GM04503 (cell line): Measurements from ENCODE around the gene FBXO17.

Experiments used
- DNase-seq: peaks from one replicate; pipeline ENCODE4 v3.0.0-alpha.2; 2012; ENCODE audit warnings: low read depth

The FBXO17 gene

GRCh38 chr19:38917516-38917915, 58.0 kb downstream of the FBXO17 start:
- no peak for DNase-seq

GRCh38 chr19:38915329-38916321, 59.9 kb downstream of the FBXO17 start:
- DNase-seq: no peak

DNA sequence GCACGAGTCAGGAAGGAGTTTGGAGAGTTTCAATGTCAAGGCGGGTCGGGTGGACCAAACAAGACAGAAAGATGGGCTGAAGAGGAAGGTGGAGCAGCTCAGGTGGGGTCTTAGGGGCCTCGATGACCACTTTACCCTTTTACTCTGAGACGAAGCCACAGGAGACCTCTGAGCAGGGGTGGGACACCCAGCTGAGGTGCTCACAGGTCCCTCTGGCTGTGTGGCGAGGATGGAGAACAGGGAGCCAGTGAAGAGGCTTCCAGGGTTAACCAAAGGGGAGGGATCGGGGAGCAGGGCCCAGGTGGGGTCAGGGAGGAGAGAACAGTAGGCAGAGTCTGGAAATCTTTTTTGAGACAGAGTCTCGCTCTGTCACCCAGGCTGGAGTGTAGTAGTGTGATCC, 61.6 kb downstream of the FBXO17 start:
- DNase-seq: no peak

DNA sequence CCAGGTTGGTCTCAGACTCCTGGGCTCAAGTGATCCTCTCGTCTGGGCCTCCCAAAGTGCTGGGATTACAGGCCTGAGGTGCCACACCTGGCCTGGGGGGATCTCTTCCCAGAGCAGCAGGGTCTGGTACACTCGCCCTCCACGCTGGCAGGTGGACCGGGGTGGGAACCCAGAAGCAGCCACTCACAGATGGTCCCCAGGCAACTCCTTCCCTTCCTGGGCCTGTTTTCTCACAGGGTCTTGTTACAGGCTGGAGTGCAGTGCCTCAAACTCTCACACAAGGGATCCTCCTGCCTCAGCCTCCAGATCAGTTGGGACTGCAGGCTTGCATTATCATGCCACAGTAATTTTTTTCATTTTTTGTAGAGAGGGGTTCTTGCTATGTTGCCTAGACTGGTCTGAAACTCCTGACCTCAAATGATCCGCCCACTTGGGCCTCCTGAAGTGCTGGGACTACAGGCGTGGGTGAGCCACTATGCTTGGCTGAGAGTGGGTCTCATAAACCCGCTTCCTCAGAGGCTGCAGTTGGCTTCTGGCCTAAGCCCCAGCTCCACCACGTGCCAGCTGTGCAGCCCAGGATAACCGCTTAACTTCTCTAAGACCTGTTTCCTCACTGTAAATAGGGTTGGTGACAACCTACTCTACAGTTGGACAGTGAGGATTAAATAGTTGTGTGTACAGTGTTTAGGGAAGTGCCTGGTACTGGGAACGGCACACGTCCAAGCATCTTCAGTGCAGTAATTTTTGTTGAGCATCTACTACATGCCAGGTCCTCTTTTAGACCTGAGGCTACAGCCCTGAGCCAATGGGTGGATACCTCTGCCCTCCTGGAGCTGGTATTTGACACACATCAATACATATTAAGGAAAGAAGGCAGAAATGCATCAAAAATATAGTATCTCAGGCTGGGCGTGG, 62.7 kb downstream of the FBXO17 start:
- no peak for DNase-seq

GRCh38 chr19:38911388-38912001, 64.0 kb downstream of the FBXO17 start:
- no peak for DNase-seq

- no peak for DNase-seq
These were observed 65.1 kb downstream of the FBXO17 start for GRCh38 chr19:38910488-38910887.

DNA sequence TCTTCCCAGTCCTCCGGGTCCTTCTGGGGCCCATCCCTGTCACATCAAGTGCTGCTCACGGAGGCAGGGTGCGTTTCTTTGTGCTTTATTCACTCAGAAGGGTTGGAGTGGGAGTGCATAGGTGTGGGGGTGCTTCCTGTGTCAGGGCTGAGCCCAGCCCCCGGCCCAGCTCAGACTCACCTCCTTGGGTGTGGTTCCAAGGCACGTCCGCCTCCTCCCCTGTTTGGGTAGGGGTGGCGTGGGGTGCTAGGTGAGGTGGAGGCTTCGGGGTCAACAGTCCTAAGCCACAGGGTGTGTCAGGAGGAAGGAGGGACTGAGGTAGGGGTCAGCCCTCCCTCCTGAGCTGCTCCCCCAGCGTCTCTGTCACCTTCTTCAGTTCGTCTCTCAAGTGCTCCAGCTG, 66.6 kb downstream of the FBXO17 start:
- no peak for DNase-seq

- no peak for DNase-seq
These were observed 67.9 kb downstream of the FBXO17 start for GRCh38 chr19:38907670-38908069.

DNA sequence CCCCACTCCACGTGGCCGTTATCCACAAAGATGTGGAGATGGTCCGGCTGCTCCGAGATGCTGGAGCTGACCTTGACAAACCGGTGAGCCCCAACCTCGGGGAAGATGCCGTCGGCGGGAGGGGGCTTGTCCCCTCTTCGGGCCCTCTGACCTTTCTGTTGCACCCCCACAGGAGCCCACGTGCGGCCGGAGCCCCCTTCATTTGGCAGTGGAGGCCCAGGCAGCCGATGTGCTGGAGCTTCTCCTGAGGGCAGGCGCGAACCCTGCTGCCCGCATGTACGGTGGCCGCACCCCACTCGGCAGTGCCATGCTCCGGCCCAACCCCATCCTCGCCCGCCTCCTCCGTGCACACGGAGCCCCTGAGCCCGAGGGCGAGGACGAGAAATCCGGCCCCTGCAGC, 68.3 kb downstream of the FBXO17 start:
- DNase-seq: no peak

DNA sequence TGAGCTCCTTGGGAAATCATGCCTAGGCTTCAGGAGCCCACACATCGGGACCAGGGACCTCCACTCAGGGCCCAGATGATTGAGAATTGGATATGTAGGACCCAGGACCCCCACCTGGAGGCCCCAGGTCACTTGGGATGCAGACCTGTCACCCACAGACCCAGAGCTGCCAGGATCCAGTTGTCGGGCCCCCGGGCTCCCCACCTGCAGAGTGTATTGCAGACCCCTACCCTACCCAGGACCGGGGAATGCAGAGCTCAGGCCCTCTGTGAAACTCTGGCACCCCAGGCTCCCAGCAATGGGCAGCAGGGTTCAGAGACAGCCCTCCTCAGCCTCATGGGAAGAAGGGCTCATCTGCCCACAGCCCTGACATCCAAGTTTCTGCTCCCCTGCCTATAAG, 69.9 kb downstream of the FBXO17 start:
- no peak for DNase-seq

- no peak for DNase-seq
These were observed 70.7 kb downstream of the FBXO17 start for GRCh38 chr19:38904581-38905539.

DNA sequence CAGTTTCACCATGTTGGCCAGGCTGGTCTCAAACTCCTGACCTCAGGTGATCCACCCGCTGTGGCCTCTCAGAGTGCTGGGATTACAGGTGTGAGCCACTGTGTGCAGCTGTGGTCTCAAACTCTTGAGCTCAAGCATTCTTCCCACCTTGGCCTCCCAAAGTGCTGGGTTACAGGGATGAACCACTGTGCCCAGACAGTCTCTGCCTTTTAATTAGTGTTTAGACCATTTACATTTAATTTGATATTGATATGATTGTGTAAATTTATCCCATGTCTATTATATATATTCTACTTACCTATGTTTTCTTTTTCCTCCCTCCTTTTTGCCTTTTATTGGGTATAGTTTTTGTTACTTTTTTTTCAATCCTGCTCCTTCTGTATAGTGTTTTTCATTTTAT, 73.9 kb downstream of the FBXO17 start:
- DNase-seq: no peak

GRCh38 chr19:38900743-38901190, 74.8 kb downstream of the FBXO17 start:
- no peak for DNase-seq

DNA sequence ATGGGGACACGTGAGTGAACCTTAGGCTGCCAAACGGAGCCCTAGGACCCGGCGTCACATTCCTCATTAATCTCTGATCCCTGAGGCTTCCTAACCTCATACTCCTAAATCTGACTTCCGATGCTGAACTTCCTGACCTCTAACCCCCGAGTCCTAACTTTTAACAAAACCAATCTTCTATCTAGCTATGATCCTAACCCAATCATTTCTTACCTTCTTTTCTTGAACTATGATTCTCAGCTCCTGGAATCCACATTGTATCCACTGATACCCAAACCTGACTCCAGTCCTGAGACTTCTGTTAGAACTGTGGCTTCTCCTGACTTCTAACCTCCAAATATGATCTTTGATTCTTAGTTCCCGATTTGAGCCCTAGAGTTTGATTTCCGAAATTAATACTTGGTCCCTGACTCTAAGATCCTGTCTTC, 75.3 kb downstream of the FBXO17 start:
- no peak for DNase-seq

- peak; percentile 99 for DNase-seq
These were observed 75.9 kb downstream of the FBXO17 start, which contains the start of the genes NFKBIB and SIRT2 for GRCh38 chr19:38899447-38900201. Gene NFKBIB, plus strand, starts transcription at chr19:38899969. Its CDS starts 64 bp downstream, at chr19:38900033. Gene SIRT2, minus strand, starts transcription at chr19:38899618. Its CDS starts 97 bp downstream, at chr19:38899521.

- DNase-seq: no peak
These were observed 76.6 kb downstream of the FBXO17 start for GRCh38 chr19:38898788-38899446.

- DNase-seq: no peak
These were observed 80.6 kb downstream of the FBXO17 start for GRCh38 chr19:38894968-38895367.

DNA sequence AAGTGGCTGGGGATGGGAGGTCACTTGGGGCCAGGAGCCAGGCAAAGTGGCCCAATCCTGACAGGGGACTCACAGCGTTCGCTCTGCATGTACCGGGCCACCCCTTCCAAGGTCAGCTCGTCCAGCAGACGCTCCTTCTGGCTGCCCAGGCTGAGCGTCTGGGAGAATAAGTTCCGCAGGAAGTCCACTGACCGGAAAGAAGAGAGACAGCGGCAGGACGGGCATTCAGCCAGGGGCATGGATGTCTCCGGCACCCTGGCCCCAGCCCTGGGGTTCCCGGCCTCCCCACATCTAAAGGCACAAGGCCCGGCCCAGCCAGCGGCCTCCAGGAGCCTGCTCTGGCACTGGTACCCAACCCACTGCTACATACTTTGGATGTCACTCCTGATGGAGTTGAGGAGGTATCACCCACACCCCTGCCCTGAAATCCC, 82.2 kb downstream of the FBXO17 start:
- DNase-seq: no peak

DNA sequence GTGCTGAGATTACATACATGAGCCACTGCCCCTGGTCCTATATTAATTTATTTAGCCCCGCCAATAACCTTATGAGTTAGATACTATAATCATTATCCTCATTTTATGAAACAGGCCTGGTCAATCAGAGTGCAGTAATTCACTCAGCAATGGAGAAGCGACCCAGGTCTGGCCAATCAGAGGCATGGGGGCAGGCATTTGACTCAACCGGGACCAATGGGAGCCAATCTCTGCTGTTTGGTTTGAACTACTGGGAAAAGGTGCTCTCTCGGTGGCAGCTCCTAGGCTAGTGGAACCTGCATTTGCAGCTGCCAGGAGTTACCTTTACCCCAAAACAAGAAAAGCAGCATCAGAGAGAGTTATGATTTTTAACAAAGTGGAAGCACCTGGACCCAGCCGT, 82.7 kb downstream of the FBXO17 start:
- DNase-seq: no peak
